Activated effector memory CD4-positive, alpha-beta T cell treated with anti-CD3 and anti-CD28 coated beads, Interleukin-2, amount 50 U/mL, for 16 hours (primary cell): ENCODE measurements around the gene ARHGEF18.
"Not testable (repeated sequence)": the region's sequence is repeated elsewhere in the genome, so short reads cannot be mapped to it uniquely, and the experiment has no call there.

ENCODE experiments used
- DNase-seq: peaks from one replicate; pipeline ENCODE4 v3.0.0-alpha.2; 2020

ARHGEF18 gene

GRCh38 chr19:7349231-7349591, 474 bp downstream of the ARHGEF18 start:
- DNase-seq: no peak

- peak; percentile 82 for DNase-seq
Observed at GRCh38 chr19:7349961-7350711, 1.4 kb downstream of the ARHGEF18 start.

DNA sequence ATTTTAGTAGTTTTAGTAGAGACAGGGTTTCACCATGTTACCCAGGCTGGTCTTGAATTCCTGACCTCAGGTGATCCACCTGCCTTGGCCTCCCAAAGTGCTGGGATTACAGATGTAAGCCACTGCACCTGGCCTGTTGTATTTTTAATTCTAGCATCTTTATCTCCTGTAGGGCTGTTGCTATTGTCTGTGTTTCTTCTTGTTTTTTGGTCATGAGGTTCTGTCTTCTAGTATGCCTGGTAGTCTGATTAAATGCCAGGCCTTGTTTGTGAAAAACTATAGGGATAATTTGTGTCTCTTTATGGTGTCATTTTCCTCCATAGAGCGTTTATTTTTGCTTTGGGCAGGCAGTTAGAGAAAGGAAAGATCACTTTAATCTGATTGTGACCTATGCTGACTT, 3.1 kb downstream of the ARHGEF18 start:
- DNase-seq: no peak

GRCh38 chr19:7355151-7355820, 6.5 kb downstream of the ARHGEF18 start:
- no peak for DNase-seq

DNA sequence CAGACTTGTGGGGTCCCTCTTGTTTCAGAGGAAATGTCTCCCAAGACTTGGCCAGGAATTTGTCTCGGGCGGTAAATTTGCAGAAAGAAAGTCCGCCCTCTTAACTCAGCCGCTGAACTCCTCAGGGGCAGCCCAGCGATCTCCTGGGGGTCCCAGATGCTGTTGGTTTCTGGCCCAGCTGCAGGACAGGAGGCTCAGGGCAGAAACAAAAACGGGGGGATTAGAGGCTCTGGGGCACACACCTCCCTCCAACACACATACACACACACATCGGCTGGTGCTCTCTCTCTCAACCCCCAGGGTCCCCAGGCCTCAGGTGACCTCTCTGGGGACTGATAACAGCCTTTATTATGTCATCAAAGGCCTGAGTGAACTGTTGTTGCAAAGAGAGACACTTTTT, 7.1 kb downstream of the ARHGEF18 start:
- no peak for DNase-seq

GRCh38 chr19:7356899-7357627, 8.3 kb downstream of the ARHGEF18 start:
- no peak for DNase-seq

- DNase-seq: no peak
Observed at GRCh38 chr19:7358102-7358597, 9.4 kb downstream of the ARHGEF18 start.

DNA sequence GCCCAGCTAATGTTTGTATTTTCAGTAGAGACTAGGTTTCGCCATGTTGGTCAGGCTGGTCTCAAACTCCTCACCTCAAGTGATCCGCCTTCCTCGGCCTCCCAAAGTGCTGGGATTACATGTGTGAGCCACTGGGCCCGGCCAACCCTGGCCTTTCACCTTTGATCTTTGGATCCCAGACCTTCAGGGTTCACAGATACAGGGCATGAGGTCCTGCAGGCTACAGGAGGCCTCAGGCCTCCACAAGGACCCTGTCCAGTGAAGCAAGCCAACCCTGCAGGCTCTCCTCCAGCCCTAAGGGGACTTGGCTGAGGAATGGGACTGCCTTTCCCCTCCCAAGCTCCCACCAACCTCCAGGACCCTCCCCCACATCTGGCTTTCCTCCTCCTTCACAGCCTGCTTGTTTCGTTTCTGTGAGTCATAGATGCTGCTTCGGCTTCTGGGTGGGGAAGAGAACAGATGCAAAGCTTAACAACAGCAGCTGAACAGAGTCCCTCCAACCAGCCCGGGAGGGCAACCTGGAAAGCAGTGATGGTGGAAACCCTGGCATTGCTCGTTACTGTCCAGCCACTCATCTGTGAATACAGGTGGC, 11.8 kb downstream of the ARHGEF18 start:
- DNase-seq: no peak

DNA sequence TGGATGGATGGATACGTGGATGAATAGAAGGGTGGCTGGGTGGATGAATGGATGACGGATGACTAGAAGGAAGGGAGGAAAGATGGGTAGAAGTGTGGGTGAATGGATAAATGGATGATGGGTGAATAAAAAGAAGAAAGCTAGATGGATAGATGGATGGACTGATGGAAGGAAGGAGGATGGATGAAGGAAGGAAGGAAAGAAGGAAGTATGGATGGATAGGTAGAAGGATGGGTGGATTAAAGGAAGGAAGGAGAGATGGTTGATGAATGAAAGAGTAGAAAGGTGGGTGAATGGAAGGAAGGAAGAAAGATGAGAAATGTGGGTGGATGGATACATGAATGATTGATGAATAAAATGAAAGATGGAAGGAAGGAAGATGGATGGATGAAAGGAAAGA, 14.5 kb downstream of the ARHGEF18 start:
- DNase-seq: no peak

DNA sequence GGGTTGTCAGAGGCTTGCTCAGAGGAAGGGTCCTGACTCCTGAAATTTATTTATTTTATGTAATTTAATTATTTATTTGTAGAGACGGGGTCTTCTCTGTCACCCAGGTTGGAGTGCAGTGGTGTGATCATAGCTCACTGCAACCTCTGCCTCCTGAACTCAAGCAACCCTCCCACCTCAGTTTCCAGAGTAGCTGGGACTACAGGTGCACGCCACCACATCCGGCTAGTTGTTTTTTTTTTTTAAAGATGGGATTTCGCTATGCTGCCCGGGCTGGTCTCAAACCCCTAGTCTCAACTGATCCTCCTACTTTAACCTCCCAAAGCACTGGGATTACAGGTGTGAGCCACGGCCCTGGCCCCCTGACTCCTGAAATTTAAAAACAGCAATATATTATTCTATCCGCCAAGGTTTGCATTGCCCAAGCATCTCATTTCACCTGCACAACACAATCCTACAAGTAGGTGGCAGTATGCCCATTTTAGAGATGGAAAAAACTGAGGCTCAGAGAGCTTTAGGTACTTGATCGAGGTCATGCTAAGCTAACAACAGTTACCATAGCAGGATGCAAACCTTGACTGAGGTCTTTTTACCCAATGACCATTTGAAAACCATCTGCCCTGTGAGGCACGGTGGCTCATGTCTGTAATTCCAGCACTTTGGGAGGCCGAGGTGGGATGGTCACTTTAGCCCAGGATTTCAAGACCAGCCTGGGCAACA, 18.1 kb downstream of the ARHGEF18 start:
- no peak for DNase-seq

DNA sequence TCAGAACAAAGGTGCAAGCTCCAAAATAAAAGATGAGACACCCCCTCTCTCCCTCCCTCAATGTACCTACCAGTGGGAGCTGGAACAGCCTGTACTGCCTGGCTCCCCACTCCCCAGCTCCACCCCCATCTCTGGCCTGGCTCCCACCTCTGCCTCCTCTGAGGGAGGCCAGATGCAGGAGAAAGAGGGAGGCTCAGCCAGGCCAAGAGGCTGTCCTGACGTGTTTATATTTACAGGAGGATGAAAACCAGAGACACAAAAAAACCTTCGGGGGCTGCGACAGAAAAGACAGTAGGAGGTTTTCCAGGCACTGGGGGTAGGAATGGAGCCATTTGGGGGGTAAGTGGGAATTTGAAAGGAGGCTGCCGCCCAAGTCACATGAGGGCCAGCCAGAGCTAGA, 19.7 kb downstream of the ARHGEF18 start:
- DNase-seq: no peak

- DNase-seq: not testable (repeated sequence)
Observed at GRCh38 chr19:7368866-7369265, 20.1 kb downstream of the ARHGEF18 start.

GRCh38 chr19:7370546-7370945, 21.8 kb downstream of the ARHGEF18 start:
- no peak for DNase-seq

DNA sequence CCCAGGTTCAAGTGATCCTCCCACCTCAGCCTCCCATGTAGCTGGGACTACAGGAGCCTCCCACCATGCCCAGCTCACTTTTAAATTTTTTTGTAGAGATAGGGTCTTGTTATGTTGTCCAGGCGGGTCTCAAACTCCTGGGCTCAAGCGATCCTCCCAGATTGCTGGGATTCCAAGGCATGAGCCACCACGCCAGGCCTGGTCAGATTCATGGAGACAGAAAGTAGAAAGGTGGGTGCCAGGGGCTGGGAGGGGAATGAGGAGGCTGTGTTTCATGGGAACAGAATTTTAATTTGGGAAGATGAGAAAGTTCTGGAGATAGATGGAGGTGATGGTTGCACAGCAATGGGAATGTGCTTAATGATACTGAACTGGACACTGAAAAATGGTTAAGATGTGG, 22.3 kb downstream of the ARHGEF18 start:
- no peak for DNase-seq

- DNase-seq: no peak
Observed at GRCh38 chr19:7372810-7373209, 24.1 kb downstream of the ARHGEF18 start.

- no peak for DNase-seq
Observed at GRCh38 chr19:7373862-7374261, 25.1 kb downstream of the ARHGEF18 start.

- no peak for DNase-seq
Observed at GRCh38 chr19:7376151-7376852, 27.6 kb downstream of the ARHGEF18 start.

DNA sequence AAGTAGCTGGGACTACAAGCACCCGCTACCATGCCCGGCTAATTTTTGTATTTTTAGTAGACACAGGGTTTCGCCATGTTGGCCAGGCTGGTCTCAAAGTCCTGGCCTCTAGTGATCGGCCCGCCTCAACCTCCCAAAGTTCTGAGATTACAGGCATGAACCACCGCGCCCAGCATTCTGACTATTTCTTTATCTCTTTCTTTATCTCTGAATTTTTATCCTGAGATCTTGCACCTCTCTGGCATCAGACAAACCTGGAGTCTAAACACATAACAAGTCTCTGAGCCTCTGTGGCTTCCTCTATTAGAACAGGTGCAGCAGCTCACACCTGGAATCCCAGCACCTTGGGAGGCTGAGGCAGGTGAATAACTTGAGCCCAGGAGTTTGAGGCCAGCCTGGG, 28.5 kb downstream of the ARHGEF18 start:
- DNase-seq: no peak

DNA sequence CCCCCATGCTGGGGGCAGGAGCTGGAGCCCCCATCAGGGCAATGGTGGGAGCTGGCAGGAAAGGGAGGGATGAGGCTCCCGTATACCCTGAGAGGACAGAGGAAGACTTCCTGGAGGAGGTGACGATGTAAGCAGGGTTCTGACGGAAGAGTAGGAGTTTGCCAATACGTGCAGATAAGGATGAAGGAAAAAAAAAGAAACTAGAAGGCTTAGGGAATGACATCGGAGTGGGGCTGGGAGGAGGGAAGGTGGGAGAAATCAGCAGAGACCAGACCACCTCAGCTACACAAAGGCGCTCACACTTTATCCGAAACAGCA, 32.3 kb downstream of the ARHGEF18 start:
- DNase-seq: no peak

GRCh38 chr19:7382694-7383093, 34.0 kb downstream of the ARHGEF18 start:
- DNase-seq: no peak

GRCh38 chr19:7383284-7383683, 34.5 kb downstream of the ARHGEF18 start:
- DNase-seq: no peak

DNA sequence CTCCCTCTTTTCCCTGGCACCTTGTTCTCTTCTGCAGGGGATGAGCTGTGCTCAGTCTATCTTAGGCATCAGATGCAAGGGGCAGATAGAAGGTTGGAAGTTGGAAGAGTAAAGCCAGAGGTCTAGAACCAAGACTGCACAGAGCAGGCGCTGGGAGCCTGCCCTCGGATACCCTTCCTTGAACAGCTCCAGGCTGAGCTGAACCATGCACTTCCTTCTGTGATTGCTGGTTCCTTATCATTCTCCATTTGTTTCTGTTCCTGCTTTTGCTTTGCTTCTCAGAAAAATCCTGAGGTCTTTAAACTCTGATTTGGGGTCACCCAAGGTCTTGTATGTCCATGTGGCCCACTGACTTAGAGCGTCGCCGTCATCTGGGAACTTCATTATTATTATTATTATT, 36.3 kb downstream of the ARHGEF18 start:
- DNase-seq: no peak
